NCI-H146 treated with DMSO at 0.1 percent for 48 hours (cell line): ENCODE results near the gene KCNK3.
"Not testable (repeated sequence)": the region's sequence is repeated elsewhere in the genome, so short reads cannot be mapped to it uniquely, and the experiment has no call there.

Experiments
- DNase-seq: peaks from one replicate; lab custom pipeline; 2025; ENCODE audit not compliant: unreplicated experiment; lab: John Stamatoyannopoulos, UW

Gene KCNK3

GRCh38 chr2:26692279-26692896 is at the start of gene KCNK3:
KCNK3 (plus strand) TSS chr2:26692722; CDS start chr2:26692876, 154 bp downstream.
- DNase-seq, result peak; percentile 59

GRCh38 chr2:26644188-26644835 is 48.2 kb upstream of the KCNK3 start:
- no peak for DNase-seq

GRCh38 chr2:26645762-26646161 is 46.8 kb upstream of the KCNK3 start:
- DNase-seq, result no peak

- no peak for DNase-seq
Observed at GRCh38 chr2:26646986-26647672, 45.4 kb upstream of the KCNK3 start.

- DNase-seq, result no peak
Observed at GRCh38 chr2:26647981-26648380, 44.5 kb upstream of the KCNK3 start.

- DNase-seq, result no peak
Observed at GRCh38 chr2:26648516-26648915, 44.0 kb upstream of the KCNK3 start.

- DNase-seq, result no peak
Observed at GRCh38 chr2:26649322-26649721, 43.2 kb upstream of the KCNK3 start.

GRCh38 chr2:26649992-26650712 is 42.4 kb upstream of the KCNK3 start:
- no peak for DNase-seq

- DNase-seq, result no peak
Observed at GRCh38 chr2:26650713-26651469, 41.6 kb upstream of the KCNK3 start.

GRCh38 chr2:26651470-26651771 is 41.1 kb upstream of the KCNK3 start:
- DNase-seq, result no peak

- no peak for DNase-seq
Observed at GRCh38 chr2:26651799-26652198, 40.7 kb upstream of the KCNK3 start.

GRCh38 chr2:26652361-26653041 is 40.0 kb upstream of the KCNK3 start:
- DNase-seq, result no peak

- no peak for DNase-seq
Observed at GRCh38 chr2:26653207-26654060, 39.1 kb upstream of the KCNK3 start.

- no peak for DNase-seq
Observed at GRCh38 chr2:26654061-26654340, 38.5 kb upstream of the KCNK3 start.

GRCh38 chr2:26655120-26655519 is 37.4 kb upstream of the KCNK3 start:
- not testable (repeated sequence) for DNase-seq

- DNase-seq, result no peak
Observed at GRCh38 chr2:26655611-26656195, 36.8 kb upstream of the KCNK3 start.

- no peak for DNase-seq
Observed at GRCh38 chr2:26657265-26657664, 35.3 kb upstream of the KCNK3 start.

GRCh38 chr2:26658691-26659346 is 33.7 kb upstream of the KCNK3 start:
- DNase-seq, result no peak

- DNase-seq, result no peak
Observed at GRCh38 chr2:26660363-26660962, 32.1 kb upstream of the KCNK3 start.
